Endothelial cell of umbilical vein (primary cell): ENCODE data around the gene AHI1. TPM values are rescaled to one million over a fixed set of nuclear protein-coding genes. Genes with fewer than 3 reads are reported as not detected.

Source experiments
- BruUV-seq: library from RNA; stranded (reverse); fragments of 400-500 nt; replicated peaks from 2 replicates; lab custom pipeline; 2021; lab: Mats Ljungman, UMichigan
- CTCF ChIA-PET: fragments of 300-600, 350-600 bp; sonication (Branson Sonifier 250); formaldehyde crosslinking; loops from one replicate; lab custom pipeline; 2021; ENCODE audit warnings: antibody characterized with exemption, inconsistent platforms; lab: Charles Lee
- POLR2A ChIA-PET: fragments of 300-600, 350-600 bp; sonication (Branson Sonifier 250); formaldehyde crosslinking; loops from one replicate; lab custom pipeline; 2021; ENCODE audit warnings: antibody characterized with exemption, inconsistent platforms; lab: Charles Lee
- DNase-seq: peaks from one replicate; pipeline ENCODE4 v3.0.0-alpha.2; 2011; ENCODE audit warnings: low read depth, low spot score
- FAIRE-seq: peaks from 2 replicates; lab custom pipeline; 2011; peaks lifted over from hg19 to GRCh38; lab: Jason Lieb, UNC
- H2AFZ ChIP-seq: 2 replicates; pipeline ENCODE4 v1.6.0; 2012; ENCODE audit warnings: low read depth, low read length, control low read depth, inconsistent platforms
- H3K27ac ChIP-seq: 2 replicates; pipeline ENCODE4 v1.5.1; 2011; ENCODE audit warnings: low read depth, mild to moderate bottlenecking, control low read depth, low read length, moderate library complexity; ENCODE audit not compliant: insufficient read depth
- H3K27me3 ChIP-seq, 2 experiments: 2 replicates each; pipeline versions ENCODE4 v1.6.0 to v1.6.1; 2011; ENCODE audit warnings: low read length in 2 of 2, mixed read lengths in 1 of 2; ENCODE audit not compliant: control insufficient read depth in 2 of 2, insufficient read depth in 2 of 2
- H3K36me3 ChIP-seq, 2 experiments: 2 replicates in 1 of 2; 3 replicates in 1 of 2; pipeline ENCODE4 v1.5.1; 2011; ENCODE audit warnings: low read length in 2 of 2, mild to moderate bottlenecking in 1 of 2, moderate library complexity in 1 of 2; ENCODE audit not compliant: control insufficient read depth in 2 of 2, insufficient read depth in 2 of 2; ENCODE audit errors: extremely low read depth in 1 of 2
- H3K4me1 ChIP-seq: 3 replicates; pipeline ENCODE4 v1.5.1; 2011; ENCODE audit warnings: mild to moderate bottlenecking, low read length; ENCODE audit not compliant: control insufficient read depth, insufficient read depth; ENCODE audit errors: extremely low read depth
- H3K4me2 ChIP-seq: 2 replicates; pipeline ENCODE4 v1.6.1; 2011; ENCODE audit warnings: low read length, control low read depth, mixed read lengths; ENCODE audit not compliant: insufficient read depth
- H3K4me3 ChIP-seq, 3 experiments: fragments of 200-600 bp in 1 of 3; sonication (generic), shearing (Covaris generic) in 1 of 3; replicated peaks in 1 of 3; 2 replicates each; pipeline ENCODE4 v1.5.1; 2011 to 2016; ENCODE audit warnings: control low read depth in 3 of 3, low read length in 3 of 3, mild to moderate bottlenecking in 2 of 3, inconsistent platforms in 1 of 3, low read depth in 1 of 3, moderate library complexity in 1 of 3; ENCODE audit not compliant: insufficient read depth in 1 of 3
- H3K79me2 ChIP-seq: 2 replicates; pipeline ENCODE4 v1.6.0; 2012; ENCODE audit warnings: low read length, inconsistent platforms; ENCODE audit not compliant: control insufficient read depth, insufficient read depth
- H3K9ac ChIP-seq: replicated peaks from 2 replicates; pipeline ENCODE3; 2011; ENCODE audit warnings: low read length, control low read depth; ENCODE audit not compliant: insufficient read depth; ENCODE audit errors: extremely low read depth
- H3K9me1 ChIP-seq: replicated peaks from 3 replicates; pipeline ENCODE4 v1.6.0; 2011; ENCODE audit warnings: mild to moderate bottlenecking, low read length; ENCODE audit not compliant: control insufficient read depth, insufficient read depth; ENCODE audit errors: extremely low read depth
- H3K9me3 ChIP-seq: replicated peaks from 2 replicates; pipeline ENCODE4 v1.5.1; 2012; ENCODE audit warnings: low read length, inconsistent platforms; ENCODE audit not compliant: control insufficient read depth, insufficient read depth
- H4K20me1 ChIP-seq: replicated peaks from 2 replicates; pipeline ENCODE3; 2011; ENCODE audit warnings: mild to moderate bottlenecking, low read length; ENCODE audit not compliant: control insufficient read depth, insufficient read depth; ENCODE audit errors: extremely low read depth
- EZH2 ChIP-seq: IDR thresholded peaks from 2 replicates; pipeline ENCODE4 v1.6.1; 2012; ENCODE audit warnings: borderline replicate concordance, low read depth, mild to moderate bottlenecking, moderate library complexity, low read length, inconsistent platforms; ENCODE audit not compliant: severe bottlenecking
- FOS ChIP-seq: IDR thresholded peaks from 2 replicates; pipeline ENCODE4 v1.6.1; 2011; ENCODE audit warnings: mild to moderate bottlenecking, low read length, moderate library complexity, borderline replicate concordance; ENCODE audit not compliant: insufficient read depth
- GATA2 ChIP-seq: IDR thresholded peaks from 2 replicates; pipeline ENCODE4 v1.7.0; 2011; ENCODE audit warnings: low read depth, mild to moderate bottlenecking, moderate library complexity, mixed read lengths, low read length; ENCODE audit not compliant: insufficient read length, insufficient read depth
- JUN ChIP-seq: IDR thresholded peaks from 2 replicates; pipeline ENCODE4 v1.6.1; 2011; ENCODE audit warnings: borderline replicate concordance, low read depth; ENCODE audit not compliant: insufficient read length, insufficient read depth
- MYC ChIP-seq: IDR thresholded peaks from one replicate; pipeline ENCODE4 v1.6.1; 2011; ENCODE audit warnings: mild to moderate bottlenecking, low read depth, low read length
- POLR2A ChIP-seq: IDR thresholded peaks from 2 replicates; pipeline ENCODE4 v1.6.1; 2012; ENCODE audit warnings: low read depth, mild to moderate bottlenecking, control low read depth, low read length
- POLR2AphosphoS5 ChIP-seq: IDR thresholded peaks from 2 replicates; pipeline ENCODE4 v1.6.1; 2012; ENCODE audit warnings: low read depth, mild to moderate bottlenecking, control low read depth, low read length, moderate library complexity; ENCODE audit not compliant: insufficient read depth
- dilution Hi-C: fragments of 300-500 bp; cut with MboI; formaldehyde crosslinking; loops from one replicate; pipeline ENCODE4 v1.15.0; 2019; ENCODE audit warnings: low sequenced_read_pairs; ENCODE audit not compliant: extremely low pct_ligation_motif_present
- intact Hi-C: fragments of 100-400 bp; cut with micrococcal nuclease; formaldehyde crosslinking; loops from one replicate; pipeline ENCODE4 v1.10.0; 2022
- polyA plus RNA-seq, 4 experiments: library from polyadenylated mRNA; depleted of rRNA in 3 of 4; stranded (reverse) in 3 of 4; unstranded in 1 of 4; fragments of >200 nt; gene quantifications; 2 replicates each; pipeline versions ENCODE4 v1.2.1 to v1.2.3, GENCODE V29; 2011 to 2012; ENCODE audit warnings: missing spikeins in 1 of 4
- total RNA-seq: library from RNA; stranded (reverse); gene quantifications from 2 replicates; pipeline ENCODE4 v1.2.3, GENCODE V29; 2021
- TF ChIP-seq, protein P1 (sequence below), 2 donors: IDR thresholded peaks; 1 replicate in 1 of 2; 2 replicates in 1 of 2; pipeline ENCODE4 v1.5.1; 2011; ENCODE audit warnings: low read length in 2 of 2, mild to moderate bottlenecking in 2 of 2, moderate library complexity in 2 of 2, control low read depth in 1 of 2, inconsistent platforms in 1 of 2, low read depth in 1 of 2; ENCODE audit not compliant: insufficient read depth in 1 of 2; ENCODE audit errors: extremely low read depth in 1 of 2
- TF ChIP-seq, protein P2 (sequence below): IDR thresholded peaks from 2 replicates; pipeline ENCODE4 v1.6.1; 2011; ENCODE audit not compliant: insufficient read depth, insufficient read length

Gene AHI1
- total and polyA plus RNA-seq, 2 donors (not counting 3 experiments of a cell fraction or from before 2014, with no cell fraction given): 5.1 to 20.7 TPM

DNA sequence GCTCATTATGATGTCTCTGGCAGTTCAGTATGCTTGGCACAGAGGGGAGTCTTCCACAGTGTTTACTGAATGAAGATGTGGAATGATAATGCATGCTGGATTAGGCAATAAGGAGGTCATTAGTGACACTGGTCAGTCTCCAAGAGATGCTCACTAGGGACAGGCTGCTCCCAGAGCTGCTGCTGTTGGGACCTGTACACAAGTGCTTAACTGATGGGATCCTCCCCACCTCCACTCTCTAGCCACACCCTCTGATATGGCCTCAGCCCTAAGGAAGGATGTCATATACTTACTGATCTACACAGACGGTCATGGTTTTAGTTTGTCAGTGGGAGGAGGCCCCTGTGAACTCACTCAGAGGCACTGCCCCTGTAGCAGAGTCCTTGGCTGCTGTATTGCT is 243.1 kb downstream of the AHI1 start:
- no TSS peak for BruUV-seq
- intact Hi-C loops: no loop called here
- Histone ChIP-seq H3K4me3 (no peak overlapping the region), H3K4me2 (no peak overlapping the region), H3K9me3 (no peaks in the 10 kb centered on the region), H3K9ac (no peak overlapping the region), H3K27me3 (peaks cover 4 to 14% of the 10 kb centered on the region in 2 experiments), H3K27ac (no peak overlapping the region), H3K36me3 (no peaks in the 10 kb centered on the region), H3K9me1 (no peaks in the 10 kb centered on the region), H3K4me1 (no peaks in the 10 kb centered on the region), H3K79me2 (no peaks in the 10 kb centered on the region), H2AFZ (no peak overlapping the region), H4K20me1 (no peaks in the 10 kb centered on the region)
- FAIRE-seq (no peak), DNase-seq (no peak)
- CTCF ChIA-PET: no interaction called here
- TF ChIP-seq GATA2 (no peak), EZH2 (no peak), FOS (no peak), POLR2AphosphoS5 (no peak), MYC (no peak), POLR2A (no peak), JUN (no peak)
- TF ChIP-seq, protein P1, sequence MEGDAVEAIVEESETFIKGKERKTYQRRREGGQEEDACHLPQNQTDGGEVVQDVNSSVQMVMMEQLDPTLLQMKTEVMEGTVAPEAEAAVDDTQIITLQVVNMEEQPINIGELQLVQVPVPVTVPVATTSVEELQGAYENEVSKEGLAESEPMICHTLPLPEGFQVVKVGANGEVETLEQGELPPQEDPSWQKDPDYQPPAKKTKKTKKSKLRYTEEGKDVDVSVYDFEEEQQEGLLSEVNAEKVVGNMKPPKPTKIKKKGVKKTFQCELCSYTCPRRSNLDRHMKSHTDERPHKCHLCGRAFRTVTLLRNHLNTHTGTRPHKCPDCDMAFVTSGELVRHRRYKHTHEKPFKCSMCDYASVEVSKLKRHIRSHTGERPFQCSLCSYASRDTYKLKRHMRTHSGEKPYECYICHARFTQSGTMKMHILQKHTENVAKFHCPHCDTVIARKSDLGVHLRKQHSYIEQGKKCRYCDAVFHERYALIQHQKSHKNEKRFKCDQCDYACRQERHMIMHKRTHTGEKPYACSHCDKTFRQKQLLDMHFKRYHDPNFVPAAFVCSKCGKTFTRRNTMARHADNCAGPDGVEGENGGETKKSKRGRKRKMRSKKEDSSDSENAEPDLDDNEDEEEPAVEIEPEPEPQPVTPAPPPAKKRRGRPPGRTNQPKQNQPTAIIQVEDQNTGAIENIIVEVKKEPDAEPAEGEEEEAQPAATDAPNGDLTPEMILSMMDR (IDR thresholded peaks at IDR 0.05; ENCODE audit: extremely low read depth in 1 of 2, insufficient read depth in 1 of 2, low read depth in 1 of 2, low read length in 2 of 2): no peak
- TF ChIP-seq, protein P2, sequence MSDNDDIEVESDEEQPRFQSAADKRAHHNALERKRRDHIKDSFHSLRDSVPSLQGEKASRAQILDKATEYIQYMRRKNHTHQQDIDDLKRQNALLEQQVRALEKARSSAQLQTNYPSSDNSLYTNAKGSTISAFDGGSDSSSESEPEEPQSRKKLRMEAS: no peak
- POLR2A ChIA-PET: no interaction called here
- dilution Hi-C loops: no loop called here
